ENCODE measurements around the gene CEP192.

CEP192 gene

DNA sequence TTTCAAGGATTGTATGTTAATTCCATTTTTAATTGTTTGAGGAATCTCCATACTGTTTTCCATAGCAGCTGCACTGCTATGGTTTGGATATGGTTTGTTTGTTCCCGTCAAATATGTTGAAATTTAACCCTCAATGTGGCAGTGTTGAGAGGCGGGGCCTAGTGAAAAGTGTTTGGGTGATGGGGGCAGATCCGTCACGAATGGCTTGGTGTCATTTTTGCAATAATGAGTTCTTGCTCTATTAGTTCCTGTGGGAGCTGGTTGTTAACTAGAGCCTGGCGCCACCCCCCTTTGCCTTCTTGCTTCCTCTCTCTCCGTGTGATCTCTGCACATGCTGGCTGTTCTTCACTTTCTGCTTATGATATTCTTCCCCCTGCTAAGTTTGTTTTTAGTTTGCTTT lies 156.0 kb downstream of the CEP192 start:
- Histone ChIP-seq H3K4me1 (ENCODE audit: insufficient read depth, low read length, severe bottlenecking) (no peaks in the 10 kb centered on the region), H3K4me2 (ENCODE audit: low read length) (no peak overlapping the region), H3K9ac (ENCODE audit: low read length) (no peak overlapping the region), H3K79me2 (ENCODE audit: insufficient read depth, low read length) (no peaks in the 10 kb centered on the region), H3K9me3 (ENCODE audit: low read length) (peaks cover 26% of the 10 kb centered on the region), H3K27me3 (ENCODE audit: insufficient read depth, low read length) (peaks cover 4% of the 10 kb centered on the region; the same call in 1 of the 2 replicates), H3K36me3 (ENCODE audit: insufficient read depth, low read length) (peaks cover 7% of the 10 kb centered on the region; the same call in 1 of the 2 replicates), H3K4me3 (ENCODE audit: low read depth, low read length, poor library complexity, severe bottlenecking) (no peak overlapping the region), H3K9me2 (ENCODE audit: low read depth, low read length) (no peaks in the 10 kb centered on the region), H4K20me1 (ENCODE audit: insufficient read depth, low read length) (no peaks in the 10 kb centered on the region), H2AFZ (ENCODE audit: low read length) (no peak overlapping the region), H3K27ac (ENCODE audit: low read depth, low read length, poor library complexity, severe bottlenecking) (no peak overlapping the region), H3F3A (ENCODE audit: insufficient read depth, low read length) (no peaks in the 10 kb centered on the region)
- TF ChIP-seq EZH2 (IDR thresholded peaks at IDR 0.05; ENCODE audit: borderline replicate concordance, low read length): no peak

GRCh38 chr18:13151656-13152055 lies 160.5 kb downstream of the CEP192 start:
- Histone ChIP-seq H3F3A (ENCODE audit: insufficient read depth, low read length) (no peaks in the 10 kb centered on the region), H3K36me3 (ENCODE audit: insufficient read depth, low read length) (no peaks in the 10 kb centered on the region), H3K9me2 (ENCODE audit: low read depth, low read length) (no peaks in the 10 kb centered on the region), H3K9ac (ENCODE audit: low read length) (no peak overlapping the region), H3K27me3 (ENCODE audit: insufficient read depth, low read length) (0 out of 2 replicates have a peak, but pooled peaks cover 4% of the 10 kb centered on the region), H3K27ac (ENCODE audit: low read depth, low read length, poor library complexity, severe bottlenecking) (no peak overlapping the region), H3K4me3 (ENCODE audit: low read depth, low read length, poor library complexity, severe bottlenecking) (no peak overlapping the region), H3K9me3 (ENCODE audit: low read length) (peaks cover 3% of the 10 kb centered on the region; the same call in 1 of the 2 replicates), H4K20me1 (ENCODE audit: insufficient read depth, low read length) (no peaks in the 10 kb centered on the region), H3K79me2 (ENCODE audit: insufficient read depth, low read length) (no peaks in the 10 kb centered on the region), H3K4me1 (ENCODE audit: insufficient read depth, low read length, severe bottlenecking) (no peaks in the 10 kb centered on the region), H2AFZ (ENCODE audit: low read length) (no peak overlapping the region), H3K4me2 (ENCODE audit: low read length) (no peak overlapping the region)
- no peak for TF ChIP-seq EZH2 (IDR thresholded peaks at IDR 0.05; ENCODE audit: borderline replicate concordance, low read length)
- TF ChIP-seq, protein P1, sequence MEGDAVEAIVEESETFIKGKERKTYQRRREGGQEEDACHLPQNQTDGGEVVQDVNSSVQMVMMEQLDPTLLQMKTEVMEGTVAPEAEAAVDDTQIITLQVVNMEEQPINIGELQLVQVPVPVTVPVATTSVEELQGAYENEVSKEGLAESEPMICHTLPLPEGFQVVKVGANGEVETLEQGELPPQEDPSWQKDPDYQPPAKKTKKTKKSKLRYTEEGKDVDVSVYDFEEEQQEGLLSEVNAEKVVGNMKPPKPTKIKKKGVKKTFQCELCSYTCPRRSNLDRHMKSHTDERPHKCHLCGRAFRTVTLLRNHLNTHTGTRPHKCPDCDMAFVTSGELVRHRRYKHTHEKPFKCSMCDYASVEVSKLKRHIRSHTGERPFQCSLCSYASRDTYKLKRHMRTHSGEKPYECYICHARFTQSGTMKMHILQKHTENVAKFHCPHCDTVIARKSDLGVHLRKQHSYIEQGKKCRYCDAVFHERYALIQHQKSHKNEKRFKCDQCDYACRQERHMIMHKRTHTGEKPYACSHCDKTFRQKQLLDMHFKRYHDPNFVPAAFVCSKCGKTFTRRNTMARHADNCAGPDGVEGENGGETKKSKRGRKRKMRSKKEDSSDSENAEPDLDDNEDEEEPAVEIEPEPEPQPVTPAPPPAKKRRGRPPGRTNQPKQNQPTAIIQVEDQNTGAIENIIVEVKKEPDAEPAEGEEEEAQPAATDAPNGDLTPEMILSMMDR (IDR thresholded peaks at IDR 0.05; ENCODE audit: low read length): no peak

- no peak overlapping the region for H3K27ac ChIP-seq (ENCODE audit: low read depth, low read length, poor library complexity, severe bottlenecking)
- no peaks in the 10 kb centered on the region for H3K36me3 ChIP-seq (ENCODE audit: insufficient read depth, low read length)
- no peak for TF ChIP-seq EZH2 (IDR thresholded peaks at IDR 0.05; ENCODE audit: borderline replicate concordance, low read length)
- TF ChIP-seq, protein P1 (IDR thresholded peaks at IDR 0.05; ENCODE audit: low read length): no peak
- no peaks in the 10 kb centered on the region for H3K9me2 ChIP-seq (ENCODE audit: low read depth, low read length)
- H3K4me1 ChIP-seq (ENCODE audit: insufficient read depth, low read length, severe bottlenecking): no peaks in the 10 kb centered on the region
- no peaks in the 10 kb centered on the region for H4K20me1 ChIP-seq (ENCODE audit: insufficient read depth, low read length)
- peaks cover 23% of the 10 kb centered on the region for H3K9me3 ChIP-seq (ENCODE audit: low read length)
- H3K27me3 ChIP-seq (ENCODE audit: insufficient read depth, low read length): no peaks in the 10 kb centered on the region
- no peaks in the 10 kb centered on the region for H3K79me2 ChIP-seq (ENCODE audit: insufficient read depth, low read length)
- H3K9ac ChIP-seq (ENCODE audit: low read length): no peak overlapping the region
- H3K4me2 ChIP-seq (ENCODE audit: low read length): no peak overlapping the region
- H3F3A ChIP-seq (ENCODE audit: insufficient read depth, low read length): no peaks in the 10 kb centered on the region
- H3K4me3 ChIP-seq (ENCODE audit: low read depth, low read length, poor library complexity, severe bottlenecking): no peak overlapping the region
- no peak overlapping the region for H2AFZ ChIP-seq (ENCODE audit: low read length)
Measured at GRCh38 chr18:13158428-13158827, 167.3 kb downstream of the CEP192 start.

DNA sequence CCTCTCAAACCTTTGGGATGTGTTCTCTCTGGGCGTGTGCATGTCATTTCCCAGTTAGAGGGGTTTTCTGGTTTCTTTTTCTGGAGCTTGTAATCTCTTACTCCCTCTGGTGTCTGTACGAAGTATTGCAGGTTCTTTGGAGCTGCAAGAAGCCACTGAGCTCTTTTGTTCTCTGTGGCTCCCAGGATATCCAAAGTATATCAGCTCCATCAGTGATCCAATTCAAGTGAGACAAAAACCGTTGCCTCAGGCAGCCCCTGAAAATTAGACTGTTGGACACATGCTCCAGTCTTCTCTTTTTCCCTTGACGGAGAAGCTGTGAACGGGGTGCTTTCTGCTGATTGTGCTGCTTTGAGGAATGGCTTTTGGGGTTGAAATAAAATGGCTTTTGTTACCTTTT lies 168.4 kb downstream of the CEP192 start:
- Histone ChIP-seq H3K79me2 (ENCODE audit: insufficient read depth, low read length) (no peaks in the 10 kb centered on the region), H3K9ac (ENCODE audit: low read length) (no peak overlapping the region)

More for the DNA sequence above, 168.4 kb downstream of the CEP192 start:
- TF ChIP-seq, protein P1 (IDR thresholded peaks at IDR 0.05; ENCODE audit: low read length): peak; percentile 99
- no peak for TF ChIP-seq EZH2 (IDR thresholded peaks at IDR 0.05; ENCODE audit: borderline replicate concordance, low read length)
- peaks cover 23% of the 10 kb centered on the region for H3K9me3 ChIP-seq (ENCODE audit: low read length)
- no peak overlapping the region for H2AFZ ChIP-seq (ENCODE audit: low read length)
- peaks cover 3% of the 10 kb centered on the region; the same call in 1 of the 2 replicates for H3K27me3 ChIP-seq (ENCODE audit: insufficient read depth, low read length)
- no peaks in the 10 kb centered on the region for H3F3A ChIP-seq (ENCODE audit: insufficient read depth, low read length)
- H4K20me1 ChIP-seq (ENCODE audit: insufficient read depth, low read length): no peaks in the 10 kb centered on the region
- H3K4me1 ChIP-seq (ENCODE audit: insufficient read depth, low read length, severe bottlenecking): no peaks in the 10 kb centered on the region
- no peak overlapping the region for H3K27ac ChIP-seq (ENCODE audit: low read depth, low read length, poor library complexity, severe bottlenecking)
- no peak overlapping the region for H3K4me3 ChIP-seq (ENCODE audit: low read depth, low read length, poor library complexity, severe bottlenecking)
- no peaks in the 10 kb centered on the region for H3K36me3 ChIP-seq (ENCODE audit: insufficient read depth, low read length)
- peak overlapping the region; percentile 21; the same call in 1 of the 2 replicates for H3K4me2 ChIP-seq (ENCODE audit: low read length)
- H3K9me2 ChIP-seq (ENCODE audit: low read depth, low read length): no peaks in the 10 kb centered on the region
